Airway epithelial cell (primary cell): ENCODE data around the gene SLC1A6. TPM values are rescaled to one million over a fixed set of nuclear protein-coding genes. Genes with fewer than 3 reads are reported as not detected.

Experiments
- total RNA-seq: library from RNA; depleted of rRNA; stranded (reverse); fragments of >200 nt; gene quantifications from 2 replicates; pipeline ENCODE4 v1.2.3, GENCODE V29; 2015

SLC1A6 gene
- not detected in 2 replicates for total RNA-seq

GRCh38 chr19:14979476-14980255, at the start of gene SLC1A6:
TSS of gene SLC1A6 (minus strand) at chr19:14979864. CDS start at chr19:14972910, 6,954 bp downstream.

GRCh38 chr19:14941189-14941588, 38.5 kb downstream of the SLC1A6 start, which contains the start of gene OR7C2:
TSS of gene OR7C2 (plus strand) at chr19:14941489. CDS start at chr19:14941489, 0 bp downstream.

Other genes with a start within 250 kb of the SLC1A6 start
- gene ADGRE2, start 201.3 kb downstream of the SLC1A6 start, total RNA-seq: 3.5 and 6.3 TPM in 2 replicates
- not detected in 2 replicates for gene OR7A5, start 144.7 kb downstream of the SLC1A6 start, total RNA-seq
- gene OR7C1, start 144.7 kb downstream of the SLC1A6 start, total RNA-seq: 0.09 TPM in 1 of 2 replicates, not detected in the other
- gene OR7A10, start 130.9 kb downstream of the SLC1A6 start, total RNA-seq: not detected in 2 replicates
- gene OR7A17, start 93.7 kb downstream of the SLC1A6 start, total RNA-seq: not detected in 2 replicates
- gene OR7C2, start 38.4 kb downstream of the SLC1A6 start, total RNA-seq: not detected in 2 replicates
- 0.07 TPM in 1 of 2 replicates, not detected in the other for gene CASP14, start 69.6 kb upstream of the SLC1A6 start, total RNA-seq
- not detected in 2 replicates for gene OR1I1, start 102.3 kb upstream of the SLC1A6 start, total RNA-seq
- gene SYDE1, start 127.5 kb upstream of the SLC1A6 start, total RNA-seq: 6.6 and 8.3 TPM in 2 replicates
- 106 and 116 TPM in 2 replicates for gene NOTCH3, start 221.1 kb upstream of the SLC1A6 start, total RNA-seq